Measurements from ENCODE around the gene NTMT1. TPM values are rescaled to one million over a fixed set of nuclear protein-coding genes. Genes with fewer than 3 reads are reported as not detected.

The NTMT1 gene
- total RNA-seq, 1 experiment from 2014 or later, result 84.8 TPM

- Histone ChIP-seq H3K9me2 (ENCODE audit: insufficient read depth) (no peaks in the 10 kb centered on the region), H3K36me3 (ENCODE audit: control insufficient read depth in 1 of 2, insufficient read depth in 2 of 2, low read length in 2 of 2) (no peaks in the 10 kb centered on the region), H3K27me3 (ENCODE audit: insufficient read depth, low read length) (no peaks in the 10 kb centered on the region), H3K4me3 (replicated peaks in 1 of 2; ENCODE audit: low read depth in 1 of 2, low read length in 2 of 2) (no peak overlapping the region), H4K20me1 (ENCODE audit: insufficient read depth) (no peaks in the 10 kb centered on the region), H2AFZ (ENCODE audit: low read depth, low read length, poor library complexity, severe bottlenecking) (no peak overlapping the region), H3K4me1 (ENCODE audit: control insufficient read depth in 1 of 2, insufficient read depth in 2 of 2, low read length in 2 of 2) (peaks cover 0 to 3% of the 10 kb centered on the region in 2 experiments; a peak in 1 of 4 replicates), H3K4me2 (ENCODE audit: low read length) (no peak overlapping the region), H3K9me3 (ENCODE audit: control insufficient read depth in 1 of 2, insufficient read depth in 1 of 2, low read depth in 1 of 2, low read length in 2 of 2) (no peaks in the 10 kb centered on the region), H3K27ac (ENCODE audit: low read depth, low read length) (no peak overlapping the region), H3K79me2 (ENCODE audit: insufficient read depth, low read length) (no peaks in the 10 kb centered on the region), H3K9ac (ENCODE audit: low read length) (no peak overlapping the region)
- intact Hi-C loops (cut with micrococcal nuclease), result no loop called here
- DNase-seq (ENCODE audit: low read depth, low spot score) (no peak), ATAC-seq (no peak)
- TF ChIP-seq POLR2AphosphoS5 (IDR thresholded peaks at IDR 0.05; ENCODE audit: low read depth, low read length) (no peak), CBX3 (IDR thresholded peaks at IDR 0.05; ENCODE audit: low read depth) (no peak), ZBTB33 (IDR thresholded peaks at IDR 0.05; ENCODE audit: extremely low read depth, insufficient replicate concordance, low read length) (no peak), SP1 (IDR thresholded peaks at IDR 0.05; ENCODE audit: low read depth) (no peak), YY1 (IDR thresholded peaks at IDR 0.05; ENCODE audit: extremely low read depth, insufficient replicate concordance, low read depth, low read length) (no peak), SRF (IDR thresholded peaks at IDR 0.05; ENCODE audit: low read depth) (no peak), EZH2 (IDR thresholded peaks at IDR 0.05) (no peak), CEBPB (IDR thresholded peaks at IDR 0.05; ENCODE audit: low read depth) (no peak), EGR1 (IDR thresholded peaks at IDR 0.05; ENCODE audit: low read depth) (no peak), ZFX (IDR thresholded peaks at IDR 0.05) (no peak)
- CTCF ChIA-PET, result no interaction called here
- POLR2A ChIA-PET, result no interaction called here
- RAD21 ChIA-PET (ENCODE audit: low non-redundant PET in 1 of 2, low total read pairs in 2 of 2, uncharacterized antibody in 2 of 2, unreplicated experiment in 2 of 2), result no interaction called here
- no TSS peak for BruUV-seq (replicated peaks)
Observed at GRCh38 chr9:129676975-129677374, 51.0 kb downstream of the NTMT1 start.

- Histone ChIP-seq H3K36me3 (ENCODE audit: control insufficient read depth in 1 of 2, insufficient read depth in 2 of 2, low read length in 2 of 2) (no peaks in the 10 kb centered on the region), H3K27me3 (ENCODE audit: insufficient read depth, low read length) (no peaks in the 10 kb centered on the region), H3K27ac (ENCODE audit: low read depth, low read length) (no peak overlapping the region), H3K4me3 (replicated peaks in 1 of 2; ENCODE audit: low read depth in 1 of 2, low read length in 2 of 2) (no peak overlapping the region), H3K4me2 (ENCODE audit: low read length) (no peak overlapping the region), H3K9me3 (ENCODE audit: control insufficient read depth in 1 of 2, insufficient read depth in 1 of 2, low read depth in 1 of 2, low read length in 2 of 2) (no peaks in the 10 kb centered on the region), H3K4me1 (ENCODE audit: control insufficient read depth in 1 of 2, insufficient read depth in 2 of 2, low read length in 2 of 2) (peaks cover 0 to 8% of the 10 kb centered on the region in 2 experiments; a peak in 1 of 4 replicates), H3K9ac (ENCODE audit: low read length) (no peak overlapping the region), H2AFZ (ENCODE audit: low read depth, low read length, poor library complexity, severe bottlenecking) (no peak overlapping the region), H3K9me2 (ENCODE audit: insufficient read depth) (no peaks in the 10 kb centered on the region), H3K79me2 (ENCODE audit: insufficient read depth, low read length) (no peaks in the 10 kb centered on the region), H4K20me1 (ENCODE audit: insufficient read depth) (no peaks in the 10 kb centered on the region)
- ChIA-PET POLR2A (no interaction called here), CTCF (no interaction called here), RAD21 (ENCODE audit: low non-redundant PET in 1 of 2, low total read pairs in 2 of 2, uncharacterized antibody in 2 of 2, unreplicated experiment in 2 of 2) (no interaction called here)
- intact Hi-C loops (cut with micrococcal nuclease), result no loop called here
- no peak for DNase-seq (ENCODE audit: low read depth, low spot score)
- no peak for ATAC-seq
- no TSS peak for BruUV-seq (replicated peaks)
- TF ChIP-seq ZFX (IDR thresholded peaks at IDR 0.05), result no peak
- TF ChIP-seq YY1 (IDR thresholded peaks at IDR 0.05; ENCODE audit: extremely low read depth, insufficient replicate concordance, low read depth, low read length), result no peak
- no peak for TF ChIP-seq RAD21 (IDR thresholded peaks at IDR 0.05; ENCODE audit: low read depth)
- TF ChIP-seq SP1 (IDR thresholded peaks at IDR 0.05; ENCODE audit: low read depth), result no peak
- no peak for TF ChIP-seq SRF (IDR thresholded peaks at IDR 0.05; ENCODE audit: low read depth)
- TF ChIP-seq SIN3A (IDR thresholded peaks at IDR 0.05; ENCODE audit: low read depth), result no peak
- TF ChIP-seq JUND (IDR thresholded peaks at IDR 0.05), result no peak
- TF ChIP-seq TCF7L2 (IDR thresholded peaks at IDR 0.05; ENCODE audit: borderline replicate concordance, extremely low read depth, insufficient read depth, insufficient read length), result no peak
- no peak for TF ChIP-seq REST (IDR thresholded peaks at IDR 0.05; ENCODE audit: low read depth)
- no peak for TF ChIP-seq MAX (IDR thresholded peaks at IDR 0.05)
Observed at GRCh38 chr9:129677456-129677855, 51.5 kb downstream of the NTMT1 start.

Data from HCT116 (cell line).